ENCODE measurements around the gene KRTCAP2. TPM values are rescaled to one million over a fixed set of nuclear protein-coding genes. Genes with fewer than 3 reads are reported as not detected.

The KRTCAP2 gene
- total RNA-seq, 1 donor from 2014 or later: 237 TPM

DNA sequence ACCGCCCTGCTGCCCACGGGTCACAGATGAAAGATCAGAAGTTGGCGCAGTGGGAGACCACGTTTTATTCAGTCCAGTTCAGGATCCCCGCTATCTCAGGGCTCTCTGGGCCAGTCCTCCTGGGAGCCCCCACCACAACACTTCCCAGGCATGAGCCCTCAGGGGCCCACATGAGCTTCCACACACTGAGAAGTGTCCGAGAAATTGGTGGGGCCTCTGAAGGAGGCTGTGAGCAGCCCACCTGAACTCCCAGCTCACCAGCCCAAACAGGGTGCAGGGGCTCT is 12.6 kb upstream of the KRTCAP2 start:
- Mint-ChIP-seq H3K36me3 (ENCODE audit: low read depth) (peaks cover 13% of the 10 kb centered on the region), H3K4me1 (ENCODE audit: low read depth) (peaks cover 4% of the 10 kb centered on the region), H3K9me3 (no peaks in the 10 kb centered on the region), H3K4me3 (ENCODE audit: low read depth) (no peak overlapping the region), H3K27ac (peak overlapping the region; percentile 14), H3K27me3 (ENCODE audit: low read depth) (no peaks in the 10 kb centered on the region)
- intact Hi-C loops (cut with micrococcal nuclease): no loop called here
- no peak for DNase-seq (ENCODE audit: low spot score)

DNA sequence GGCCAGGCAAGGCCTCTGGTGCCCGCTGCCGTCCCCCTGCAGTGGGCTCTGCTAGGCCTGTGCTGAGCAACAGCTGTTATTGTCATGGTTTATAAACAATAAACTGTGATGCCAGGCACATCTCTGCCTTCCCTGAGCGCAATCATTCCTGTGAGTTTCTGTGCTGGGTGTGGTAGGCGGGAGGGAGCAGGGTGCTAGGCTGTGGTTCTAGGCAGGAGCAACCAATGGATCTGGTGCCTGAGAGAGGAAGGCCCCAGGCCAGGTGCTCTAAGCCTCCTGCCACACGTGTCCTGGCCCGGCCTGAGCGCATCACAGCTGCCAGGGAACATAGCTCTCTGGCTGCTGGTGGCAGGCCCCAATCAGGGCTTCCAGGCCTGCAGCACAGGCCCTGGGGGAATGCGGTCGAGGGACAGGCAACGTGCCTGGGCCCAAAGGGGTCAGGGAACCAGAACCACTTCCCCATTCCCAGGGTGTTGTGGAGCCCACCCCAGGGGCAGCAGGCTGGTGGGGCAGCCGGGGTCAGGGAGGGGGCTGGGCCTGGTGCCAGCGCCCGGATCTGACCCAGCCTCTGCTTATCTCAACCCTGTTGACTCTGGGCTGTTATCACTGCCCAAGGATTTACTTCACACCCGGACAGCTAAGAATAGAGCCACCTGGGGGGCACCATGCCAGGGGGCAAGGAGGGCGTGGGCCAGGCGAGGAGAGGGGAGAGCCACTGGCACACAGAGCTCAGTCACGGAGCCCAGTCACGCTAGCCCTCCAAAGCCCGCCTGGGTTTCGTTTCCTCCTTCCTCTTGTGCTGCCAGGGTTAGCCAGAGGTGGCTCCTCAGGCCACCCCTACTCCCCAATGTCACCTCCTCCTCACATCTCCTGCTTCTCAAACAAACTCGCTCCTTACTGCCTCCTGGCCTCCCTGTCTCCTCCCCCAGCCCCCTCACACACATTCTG is 12.0 kb upstream of the KRTCAP2 start:
- no peaks in the 10 kb centered on the region for H3K27me3 Mint-ChIP-seq (ENCODE audit: low read depth)

GRCh38 chr1:155184351-155184811 is 11.3 kb upstream of the KRTCAP2 start:
- Mint-ChIP-seq H3K4me1 (ENCODE audit: low read depth) (peaks cover 4% of the 10 kb centered on the region), H3K27ac (no peak overlapping the region), H3K27me3 (ENCODE audit: low read depth) (no peaks in the 10 kb centered on the region), H3K9me3 (no peaks in the 10 kb centered on the region), H3K4me3 (ENCODE audit: low read depth) (no peak overlapping the region), H3K36me3 (ENCODE audit: low read depth) (peaks cover 19% of the 10 kb centered on the region)
- intact Hi-C loops (cut with micrococcal nuclease): no loop called here
- DNase-seq (ENCODE audit: low spot score): no peak

More for the DNA sequence above, 12.0 kb upstream of the KRTCAP2 start:
- peaks cover 4% of the 10 kb centered on the region for H3K4me1 Mint-ChIP-seq (ENCODE audit: low read depth)
- intact Hi-C loops (cut with micrococcal nuclease): no loop called here
- no peaks in the 10 kb centered on the region for H3K9me3 Mint-ChIP-seq
- H3K27ac Mint-ChIP-seq: peak overlapping the region; percentile 14
- H3K4me3 Mint-ChIP-seq (ENCODE audit: low read depth): no peak overlapping the region
- H3K36me3 Mint-ChIP-seq (ENCODE audit: low read depth): peaks cover 13% of the 10 kb centered on the region
- no peak for DNase-seq (ENCODE audit: low spot score)

DNA sequence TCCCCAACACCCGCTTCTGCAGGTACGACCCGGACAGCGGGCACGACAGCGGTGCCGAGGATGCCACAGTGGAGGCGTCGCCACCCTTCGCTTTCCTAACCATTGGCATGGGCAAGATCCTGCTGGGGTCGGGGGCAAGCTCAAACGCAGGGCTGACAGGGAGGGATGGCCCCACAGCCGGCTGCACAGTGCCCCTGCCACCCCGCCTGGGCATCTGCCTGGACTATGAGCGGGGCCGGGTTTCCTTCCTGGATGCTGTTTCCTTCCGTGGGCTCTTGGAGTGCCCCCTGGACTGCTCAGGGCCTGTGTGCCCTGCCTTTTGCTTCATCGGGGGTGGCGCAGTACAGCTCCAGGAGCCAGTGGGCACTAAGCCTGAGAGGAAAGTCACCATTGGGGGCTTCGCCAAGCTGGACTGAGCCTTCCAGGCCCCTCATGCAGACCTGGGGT is 10.7 kb upstream of the KRTCAP2 start:
- Mint-ChIP-seq H3K27ac (no peak overlapping the region), H3K9me3 (no peaks in the 10 kb centered on the region), H3K4me1 (ENCODE audit: low read depth) (peaks cover 4% of the 10 kb centered on the region), H3K4me3 (ENCODE audit: low read depth) (no peak overlapping the region), H3K27me3 (ENCODE audit: low read depth) (no peaks in the 10 kb centered on the region), H3K36me3 (ENCODE audit: low read depth) (peaks cover 25% of the 10 kb centered on the region)
- DNase-seq (ENCODE audit: low spot score): no peak
- intact Hi-C loops (cut with micrococcal nuclease): no loop called here

DNA sequence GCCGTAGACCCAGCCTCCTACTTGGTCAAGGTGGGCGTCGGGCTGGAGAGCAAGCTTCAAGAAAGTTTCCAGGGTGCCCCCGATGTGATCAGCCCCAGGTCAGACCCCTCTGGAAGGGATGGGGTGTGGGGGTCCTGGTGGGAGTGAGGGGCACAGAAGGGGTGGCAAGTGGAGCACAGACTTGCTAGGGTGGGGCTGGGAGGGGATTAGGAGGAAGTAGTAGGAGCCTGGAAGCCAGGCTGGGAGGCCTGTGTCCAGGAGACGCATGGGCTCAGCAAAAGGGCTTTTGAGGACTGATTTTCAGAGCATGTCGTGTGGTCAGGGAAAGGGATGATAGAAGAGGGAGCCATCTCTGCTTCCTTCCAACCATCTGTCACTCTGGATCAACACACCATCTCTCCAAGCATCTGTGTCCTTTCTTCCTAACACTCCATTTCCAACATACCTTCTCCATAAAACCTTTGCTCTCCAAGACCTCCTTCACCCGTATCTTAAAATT is 9.0 kb upstream of the KRTCAP2 start:
- no peak overlapping the region for H3K4me3 Mint-ChIP-seq (ENCODE audit: low read depth)
- peaks cover 35% of the 10 kb centered on the region for H3K36me3 Mint-ChIP-seq (ENCODE audit: low read depth)
- intact Hi-C loops (cut with micrococcal nuclease): no loop called here
- no peaks in the 10 kb centered on the region for H3K27me3 Mint-ChIP-seq (ENCODE audit: low read depth)
- H3K9me3 Mint-ChIP-seq: no peaks in the 10 kb centered on the region
- no peak for DNase-seq (ENCODE audit: low spot score)
- H3K4me1 Mint-ChIP-seq (ENCODE audit: low read depth): no peaks in the 10 kb centered on the region
- H3K27ac Mint-ChIP-seq: no peak overlapping the region

DNA sequence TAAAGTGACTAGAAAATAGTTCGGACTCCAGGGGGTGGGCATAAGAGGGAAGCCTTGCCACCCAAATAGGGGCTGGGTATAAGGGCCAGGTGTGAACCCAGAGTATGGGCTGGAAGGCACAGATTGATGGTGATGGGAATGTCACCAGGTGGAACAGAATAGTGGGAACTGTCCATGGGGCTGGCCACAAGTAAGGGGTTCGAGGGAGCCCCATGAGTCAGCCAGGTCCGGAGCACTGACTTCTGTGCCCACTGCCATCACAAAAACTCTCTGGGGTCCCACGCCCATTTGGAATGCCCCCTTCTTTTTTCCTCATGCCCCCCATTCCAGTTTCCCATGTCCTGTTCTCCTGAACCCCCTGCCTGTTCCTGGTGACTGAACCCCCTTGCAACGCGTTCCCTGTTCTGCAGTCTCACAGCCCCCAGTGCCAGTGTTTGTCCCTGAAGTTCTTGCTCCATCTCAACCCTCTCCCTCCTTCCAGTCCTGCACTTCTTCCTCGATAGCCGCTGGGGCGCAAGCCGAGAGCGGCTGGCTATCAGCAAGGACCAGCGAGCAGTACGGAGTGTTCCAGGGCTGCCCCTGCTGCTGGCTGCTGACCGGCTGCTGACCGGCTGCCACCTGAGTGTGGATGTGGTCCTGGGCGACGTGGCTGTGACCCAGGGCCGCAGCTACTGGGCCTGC is 8.4 kb upstream of the KRTCAP2 start:
- no peaks in the 10 kb centered on the region for H3K27me3 Mint-ChIP-seq (ENCODE audit: low read depth)
- H3K27ac Mint-ChIP-seq: no peak overlapping the region
- no peak for DNase-seq (ENCODE audit: low spot score)
- H3K9me3 Mint-ChIP-seq: no peaks in the 10 kb centered on the region
- intact Hi-C loops (cut with micrococcal nuclease): no loop called here
- peaks cover 5% of the 10 kb centered on the region for H3K4me1 Mint-ChIP-seq (ENCODE audit: low read depth)
- H3K4me3 Mint-ChIP-seq (ENCODE audit: low read depth): no peak overlapping the region
- H3K36me3 Mint-ChIP-seq (ENCODE audit: low read depth): peaks cover 38% of the 10 kb centered on the region

- intact Hi-C loops (cut with micrococcal nuclease): no loop called here
- peaks cover 41% of the 10 kb centered on the region for H3K36me3 Mint-ChIP-seq (ENCODE audit: low read depth)
- no peaks in the 10 kb centered on the region for H3K27me3 Mint-ChIP-seq (ENCODE audit: low read depth)
- H3K4me3 Mint-ChIP-seq (ENCODE audit: low read depth): no peak overlapping the region
- H3K27ac Mint-ChIP-seq: no peak overlapping the region
- H3K9me3 Mint-ChIP-seq: no peaks in the 10 kb centered on the region
- peaks cover 23% of the 10 kb centered on the region for H3K4me1 Mint-ChIP-seq (ENCODE audit: low read depth)
- DNase-seq (ENCODE audit: low spot score): no peak
Measured at GRCh38 chr1:155179112-155180031, 6.3 kb upstream of the KRTCAP2 start.

- DNase-seq (ENCODE audit: low spot score): no peak
- Mint-ChIP-seq H3K27me3 (ENCODE audit: low read depth) (no peaks in the 10 kb centered on the region), H3K27ac (no peak overlapping the region), H3K4me3 (ENCODE audit: low read depth) (no peak overlapping the region), H3K36me3 (ENCODE audit: low read depth) (peaks cover 41% of the 10 kb centered on the region), H3K9me3 (no peaks in the 10 kb centered on the region), H3K4me1 (ENCODE audit: low read depth) (peaks cover 27% of the 10 kb centered on the region)
- intact Hi-C loops (cut with micrococcal nuclease): no loop called here
Measured at GRCh38 chr1:155178441-155179111, 5.5 kb upstream of the KRTCAP2 start.

DNA sequence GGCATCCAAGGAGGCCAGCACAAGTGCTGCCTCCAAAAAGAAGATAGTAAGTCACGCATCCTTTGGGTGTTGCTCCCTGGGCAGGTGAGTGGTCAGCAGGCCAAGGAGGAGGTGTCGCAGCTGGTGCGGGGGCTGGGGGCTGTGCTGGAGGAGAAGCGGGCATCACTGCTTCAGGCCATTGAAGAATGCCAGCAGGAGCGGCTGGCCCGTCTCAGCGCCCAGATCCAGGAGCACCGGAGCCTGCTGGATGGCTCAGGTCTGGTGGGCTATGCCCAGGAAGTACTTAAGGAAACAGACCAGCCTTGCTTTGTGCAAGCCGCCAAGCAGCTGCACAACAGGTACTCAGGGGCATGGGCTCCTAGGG is 4.8 kb upstream of the KRTCAP2 start:
- no peak overlapping the region for H3K27ac Mint-ChIP-seq
- H3K4me3 Mint-ChIP-seq (ENCODE audit: low read depth): no peak overlapping the region
- DNase-seq (ENCODE audit: low spot score): no peak
- intact Hi-C loops (cut with micrococcal nuclease): loop anchor here (2.0 kb wide), 1 partner anchor 15 kb away; no protein-coding TSS in a partner anchor
- peaks cover 35% of the 10 kb centered on the region for H3K36me3 Mint-ChIP-seq (ENCODE audit: low read depth)
- no peaks in the 10 kb centered on the region for H3K27me3 Mint-ChIP-seq (ENCODE audit: low read depth)
- H3K4me1 Mint-ChIP-seq (ENCODE audit: low read depth): peaks cover 31% of the 10 kb centered on the region
- H3K9me3 Mint-ChIP-seq: no peaks in the 10 kb centered on the region

DNA sequence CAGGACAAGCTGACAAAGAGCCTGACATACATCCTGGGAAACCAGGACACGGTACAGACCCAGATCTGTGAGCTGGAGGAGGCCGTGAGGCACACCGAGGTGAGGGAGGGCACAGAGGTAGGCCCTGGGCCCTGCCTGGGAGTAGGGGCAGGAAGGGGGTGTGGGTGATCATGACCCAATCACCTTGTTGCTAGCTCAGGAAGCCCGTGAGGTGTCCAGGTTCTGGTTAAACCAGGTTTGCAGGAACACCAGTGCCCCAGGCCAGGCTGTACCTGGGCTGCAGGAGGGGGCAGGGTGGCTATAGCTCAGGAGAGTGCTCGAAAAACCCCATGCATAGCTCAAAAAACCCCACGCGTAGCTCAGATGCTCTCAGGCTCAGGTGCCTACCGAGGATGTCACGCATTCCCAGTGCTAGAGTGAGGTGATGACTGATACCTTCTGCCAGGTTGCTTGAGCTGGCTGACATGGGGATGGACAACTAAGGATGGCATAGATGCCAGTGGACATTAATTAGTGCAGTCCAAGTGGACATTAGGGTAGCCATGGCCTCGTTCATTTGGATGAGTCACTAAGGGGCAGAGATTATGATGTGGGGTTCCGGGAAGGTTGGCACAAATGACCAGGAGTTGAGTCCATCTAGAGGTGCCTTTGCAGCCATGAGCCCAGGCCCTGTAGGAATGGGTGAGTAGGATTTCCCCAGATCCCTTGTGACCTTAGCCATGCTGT is 4.3 kb upstream of the KRTCAP2 start:
- H3K9me3 Mint-ChIP-seq: no peaks in the 10 kb centered on the region
- H3K4me1 Mint-ChIP-seq (ENCODE audit: low read depth): peaks cover 32% of the 10 kb centered on the region
- peaks cover 37% of the 10 kb centered on the region for H3K36me3 Mint-ChIP-seq (ENCODE audit: low read depth)
- intact Hi-C loops (cut with micrococcal nuclease): loop anchor here (2.0 kb wide), 1 partner anchor 15 kb away; no protein-coding TSS in a partner anchor
- H3K27me3 Mint-ChIP-seq (ENCODE audit: low read depth): no peaks in the 10 kb centered on the region
- H3K4me3 Mint-ChIP-seq (ENCODE audit: low read depth): no peak overlapping the region
- no peak overlapping the region for H3K27ac Mint-ChIP-seq
- no peak for DNase-seq (ENCODE audit: low spot score)

GRCh38 chr1:155176544-155177071 is 3.5 kb upstream of the KRTCAP2 start:
- intact Hi-C loops (cut with micrococcal nuclease): loop anchor here (1.0 to 2.0 kb wide), 2 partner anchors 16 to 50 kb away; no protein-coding TSS in a partner anchor
- H3K4me1 Mint-ChIP-seq (ENCODE audit: low read depth): peaks cover 38% of the 10 kb centered on the region
- peak; percentile 71 for DNase-seq (ENCODE audit: low spot score)
- peak overlapping the region; percentile 59 for H3K4me3 Mint-ChIP-seq (ENCODE audit: low read depth)
- H3K9me3 Mint-ChIP-seq: no peaks in the 10 kb centered on the region
- no peaks in the 10 kb centered on the region for H3K27me3 Mint-ChIP-seq (ENCODE audit: low read depth)
- H3K36me3 Mint-ChIP-seq (ENCODE audit: low read depth): peaks cover 40% of the 10 kb centered on the region
- peak overlapping the region; percentile 9 for H3K27ac Mint-ChIP-seq
